OCI-LY7 (cell line): ENCODE results near the gene ATG4C.

Experiments
- EZH2phosphoT487 ChIP-seq: fragments of 200-600 bp; sonication (generic); IDR thresholded peaks from 2 replicates; pipeline ENCODE4 v1.6.1; 2018; ENCODE audit warnings: low read depth, borderline replicate concordance, mild to moderate bottlenecking, mixed run types, antibody characterized with exemption, low read length, moderate library complexity, mixed read lengths
- TF ChIP-seq, protein P1 (sequence below): fragments of 200-600 bp; sonication (generic); conservative IDR thresholded peaks from 2 replicates; pipeline ENCODE4 v1.5.1; 2014; ENCODE audit warnings: mild to moderate bottlenecking, antibody characterized with exemption, low read length, moderate library complexity, mixed read lengths

DNA sequence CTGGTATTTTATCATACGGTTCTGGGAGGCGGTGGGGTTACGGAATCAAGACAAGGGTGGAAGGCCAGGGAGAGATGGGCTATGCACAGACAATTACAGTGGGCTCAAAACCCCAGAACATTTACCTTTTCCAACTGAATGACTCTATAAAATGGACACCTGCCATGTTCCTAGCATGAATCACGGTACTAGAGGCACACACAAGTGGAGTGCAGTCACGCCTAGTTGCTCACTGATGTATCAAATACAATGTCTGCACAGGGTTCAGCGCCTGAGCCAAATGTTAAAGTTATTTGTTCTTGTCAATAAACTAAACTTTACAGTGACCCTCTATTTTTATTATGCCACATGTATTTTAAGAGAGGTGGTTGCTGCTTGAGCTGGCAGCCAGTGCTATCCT is 121.4 kb downstream of the ATG4C start:
- TF ChIP-seq, protein P1, sequence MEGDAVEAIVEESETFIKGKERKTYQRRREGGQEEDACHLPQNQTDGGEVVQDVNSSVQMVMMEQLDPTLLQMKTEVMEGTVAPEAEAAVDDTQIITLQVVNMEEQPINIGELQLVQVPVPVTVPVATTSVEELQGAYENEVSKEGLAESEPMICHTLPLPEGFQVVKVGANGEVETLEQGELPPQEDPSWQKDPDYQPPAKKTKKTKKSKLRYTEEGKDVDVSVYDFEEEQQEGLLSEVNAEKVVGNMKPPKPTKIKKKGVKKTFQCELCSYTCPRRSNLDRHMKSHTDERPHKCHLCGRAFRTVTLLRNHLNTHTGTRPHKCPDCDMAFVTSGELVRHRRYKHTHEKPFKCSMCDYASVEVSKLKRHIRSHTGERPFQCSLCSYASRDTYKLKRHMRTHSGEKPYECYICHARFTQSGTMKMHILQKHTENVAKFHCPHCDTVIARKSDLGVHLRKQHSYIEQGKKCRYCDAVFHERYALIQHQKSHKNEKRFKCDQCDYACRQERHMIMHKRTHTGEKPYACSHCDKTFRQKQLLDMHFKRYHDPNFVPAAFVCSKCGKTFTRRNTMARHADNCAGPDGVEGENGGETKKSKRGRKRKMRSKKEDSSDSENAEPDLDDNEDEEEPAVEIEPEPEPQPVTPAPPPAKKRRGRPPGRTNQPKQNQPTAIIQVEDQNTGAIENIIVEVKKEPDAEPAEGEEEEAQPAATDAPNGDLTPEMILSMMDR: no peak
- no peak for TF ChIP-seq EZH2phosphoT487
